GM12874 (cell line): ENCODE measurements around the gene VPS4A.

Experiments
- TF ChIP-seq, protein P1 (sequence below): IDR thresholded peaks from 2 replicates; pipeline ENCODE4 v1.5.1; 2011; ENCODE audit warnings: low read depth, mild to moderate bottlenecking, control low read depth, low read length, moderate library complexity; ENCODE audit not compliant: insufficient read depth

Gene VPS4A

DNA sequence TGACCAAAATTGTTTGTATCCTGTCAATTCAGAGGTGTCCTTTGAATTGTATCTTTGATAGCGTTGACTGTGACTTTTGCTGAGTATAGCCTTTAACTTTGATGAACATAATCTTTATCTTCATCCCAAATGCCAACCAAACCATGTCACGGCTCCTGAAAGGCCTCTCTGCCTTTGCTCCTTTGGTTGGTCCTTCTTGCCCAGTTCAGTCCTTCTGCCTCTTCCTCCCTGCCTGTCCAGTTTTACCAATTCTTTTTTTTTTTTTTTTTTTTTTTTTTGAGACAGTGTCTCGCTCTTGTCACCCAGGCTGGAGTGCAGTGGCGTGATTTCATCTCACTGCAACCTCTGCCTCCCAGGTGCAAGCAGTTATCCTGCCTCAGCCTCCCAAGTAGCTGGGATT is 12.9 kb upstream of the VPS4A start:
- TF ChIP-seq, protein P1, sequence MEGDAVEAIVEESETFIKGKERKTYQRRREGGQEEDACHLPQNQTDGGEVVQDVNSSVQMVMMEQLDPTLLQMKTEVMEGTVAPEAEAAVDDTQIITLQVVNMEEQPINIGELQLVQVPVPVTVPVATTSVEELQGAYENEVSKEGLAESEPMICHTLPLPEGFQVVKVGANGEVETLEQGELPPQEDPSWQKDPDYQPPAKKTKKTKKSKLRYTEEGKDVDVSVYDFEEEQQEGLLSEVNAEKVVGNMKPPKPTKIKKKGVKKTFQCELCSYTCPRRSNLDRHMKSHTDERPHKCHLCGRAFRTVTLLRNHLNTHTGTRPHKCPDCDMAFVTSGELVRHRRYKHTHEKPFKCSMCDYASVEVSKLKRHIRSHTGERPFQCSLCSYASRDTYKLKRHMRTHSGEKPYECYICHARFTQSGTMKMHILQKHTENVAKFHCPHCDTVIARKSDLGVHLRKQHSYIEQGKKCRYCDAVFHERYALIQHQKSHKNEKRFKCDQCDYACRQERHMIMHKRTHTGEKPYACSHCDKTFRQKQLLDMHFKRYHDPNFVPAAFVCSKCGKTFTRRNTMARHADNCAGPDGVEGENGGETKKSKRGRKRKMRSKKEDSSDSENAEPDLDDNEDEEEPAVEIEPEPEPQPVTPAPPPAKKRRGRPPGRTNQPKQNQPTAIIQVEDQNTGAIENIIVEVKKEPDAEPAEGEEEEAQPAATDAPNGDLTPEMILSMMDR = no peak

DNA sequence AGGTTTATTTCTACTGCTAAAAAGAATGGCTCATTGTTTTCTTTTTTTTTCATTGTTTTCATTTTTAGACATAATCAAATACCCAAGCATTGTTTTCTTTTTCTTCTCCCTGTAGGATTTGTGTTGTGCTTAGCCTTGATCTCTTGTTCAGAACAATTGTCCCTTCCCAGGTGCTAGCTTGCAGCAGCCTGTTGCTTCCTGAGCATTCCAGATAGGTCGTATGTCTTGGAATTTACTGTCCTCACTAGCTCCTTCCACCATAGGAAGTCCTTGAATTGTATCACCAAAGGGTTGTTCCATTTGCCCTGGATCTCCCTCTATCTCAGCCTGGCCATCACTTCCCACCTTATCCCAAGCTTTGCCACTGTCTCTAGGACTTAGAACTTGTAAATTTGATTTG is 10.0 kb upstream of the VPS4A start:
- TF ChIP-seq, protein P1 = no peak

DNA sequence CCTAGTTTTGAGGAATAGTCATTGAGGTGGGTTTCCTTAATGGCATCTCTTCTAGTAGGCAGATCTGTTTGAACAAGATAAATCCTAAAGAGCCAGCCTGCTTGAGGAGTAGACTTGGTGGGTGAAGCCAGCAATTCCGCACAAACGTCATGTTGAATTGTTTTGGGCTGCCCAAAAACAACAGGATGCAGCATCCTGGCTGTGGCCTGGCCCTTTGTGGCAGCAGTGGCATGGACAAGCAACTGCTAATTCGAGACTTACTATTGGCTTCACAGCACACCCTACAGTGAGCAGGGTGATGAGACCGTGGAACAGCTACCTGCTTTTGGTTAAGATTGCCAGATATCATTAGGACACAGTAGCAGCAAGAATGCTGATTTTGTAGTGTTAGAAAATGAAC is 9.3 kb upstream of the VPS4A start:
- TF ChIP-seq, protein P1 = no peak

DNA sequence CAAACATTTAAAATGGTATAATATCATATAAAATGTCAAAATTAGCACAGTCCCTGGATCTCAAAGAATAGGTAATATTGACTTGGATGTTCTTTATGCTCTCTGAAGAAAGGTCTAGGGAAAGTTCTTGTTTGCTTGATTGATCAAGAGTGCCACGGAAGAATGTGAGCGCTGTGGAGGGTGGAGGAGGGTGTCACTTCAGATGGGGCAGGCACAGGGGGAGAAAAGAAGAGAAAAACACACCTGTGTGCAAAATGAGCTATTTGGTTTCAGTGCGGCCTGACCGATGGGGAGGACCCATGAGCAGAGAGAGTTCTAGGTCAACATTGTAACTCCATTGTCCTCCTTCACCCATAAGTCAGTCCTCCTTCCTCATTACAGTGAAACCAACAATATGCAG is 8.8 kb upstream of the VPS4A start:
- TF ChIP-seq, protein P1 = no peak

DNA sequence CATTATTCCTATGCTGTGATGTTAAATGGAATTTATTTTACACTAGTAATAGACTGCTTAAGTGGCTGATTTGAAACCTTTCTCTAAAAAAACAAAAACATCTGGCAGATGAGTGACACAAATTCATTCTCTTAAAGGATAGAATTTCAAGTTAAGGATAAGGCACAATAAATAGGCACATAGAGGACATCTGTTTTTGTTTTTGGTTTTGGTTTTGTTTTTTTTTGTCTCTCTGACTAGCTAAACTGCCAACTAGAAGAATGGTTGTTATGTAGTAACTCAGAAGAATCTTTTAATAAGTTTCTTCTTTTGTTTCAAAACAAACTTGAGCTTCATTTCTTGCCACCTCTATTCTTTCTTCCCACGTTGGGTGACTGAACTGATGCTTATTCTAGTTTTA is 5.1 kb upstream of the VPS4A start:
- TF ChIP-seq, protein P1 = no peak

DNA sequence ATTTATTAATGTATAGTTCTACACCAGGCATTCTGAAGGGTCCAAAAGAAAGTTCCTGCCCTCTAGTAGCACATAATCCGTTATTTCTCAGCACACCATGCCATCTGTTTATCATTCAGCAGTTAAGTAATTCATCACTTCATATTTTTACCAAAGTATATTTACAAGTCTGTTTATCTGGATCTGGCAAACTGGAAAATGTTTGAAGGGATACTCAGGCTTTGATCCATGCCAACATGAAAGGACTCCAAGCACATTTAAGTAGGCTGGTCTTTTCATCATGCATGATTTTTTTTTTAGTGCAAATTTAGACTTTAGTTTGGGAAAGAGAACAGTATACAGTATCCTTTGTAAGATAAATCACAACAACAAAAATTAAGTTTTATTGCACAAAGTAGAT is 4.1 kb upstream of the VPS4A start:
- TF ChIP-seq, protein P1 = no peak

DNA sequence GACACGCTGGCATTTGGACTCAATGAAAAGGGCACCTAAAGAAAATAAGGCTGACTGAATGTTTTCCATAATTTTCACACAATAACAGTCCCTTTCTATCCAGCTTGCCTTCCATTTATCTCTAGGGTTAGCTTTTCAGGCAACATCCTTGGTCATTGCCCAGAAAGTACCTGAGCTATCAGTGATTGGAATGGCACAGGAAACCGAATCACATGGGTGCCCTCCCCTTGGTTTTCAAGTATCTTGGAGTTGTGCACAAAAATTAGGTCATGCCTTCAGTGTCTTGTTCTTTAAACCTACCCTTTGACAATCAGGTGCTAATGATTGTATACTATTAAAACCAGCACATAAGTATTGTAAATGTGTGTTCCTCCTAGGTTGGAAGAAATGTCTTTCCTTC is 3.3 kb upstream of the VPS4A start:
- TF ChIP-seq, protein P1 = no peak

DNA sequence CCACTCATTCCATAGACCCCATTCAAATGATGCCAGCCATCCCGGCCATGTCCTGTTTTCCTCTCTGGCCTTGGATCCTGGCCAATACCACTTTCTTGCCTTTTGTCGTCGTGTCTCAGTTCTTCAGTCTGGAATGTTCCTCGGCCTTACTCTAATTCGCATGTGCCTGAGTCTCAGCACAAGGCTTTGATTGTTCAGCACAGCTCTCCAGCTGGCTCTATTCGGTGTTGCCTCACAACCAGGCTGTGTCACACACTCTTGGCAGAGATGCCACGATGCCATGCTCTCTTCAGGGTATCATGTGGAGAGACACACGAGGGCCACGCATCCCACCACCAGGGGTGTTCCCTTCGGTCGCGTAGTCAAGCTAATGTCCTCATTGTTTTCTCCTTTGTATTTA is 1.8 kb upstream of the VPS4A start:
- TF ChIP-seq, protein P1 = no peak
